Fibroblast of the aortic adventitia (primary cell): Measurements from ENCODE around the gene RESP18. TPM values are rescaled to one million over a fixed set of nuclear protein-coding genes. Genes with fewer than 3 reads are reported as not detected.

ENCODE experiments used
- DNase-seq: peaks from one replicate; pipeline ENCODE4 v3.0.0-alpha.2; 2010; ENCODE audit warnings: low read depth
- H3K4me3 ChIP-seq: 2 replicates; pipeline ENCODE4 v1.5.1; 2011; ENCODE audit warnings: low read depth, mild to moderate bottlenecking, control low read depth, low read length, moderate library complexity
- total RNA-seq: library from RNA; depleted of rRNA; stranded (reverse); fragments of >200 nt; gene quantifications from 2 replicates; pipeline ENCODE4 v1.2.3, GENCODE V29; 2012; ENCODE audit warnings: low replicate concordance
- TF ChIP-seq, protein P1 (sequence below): IDR thresholded peaks from 2 replicates; pipeline ENCODE4 v1.5.1; 2011; ENCODE audit warnings: mild to moderate bottlenecking, low read length, control low read depth, inconsistent platforms; ENCODE audit not compliant: insufficient read depth

RESP18 gene
- not detected in 2 replicates for total RNA-seq

GRCh38 chr2:219332542-219332941, at the start of gene RESP18:
TSS of gene RESP18 (minus strand) at chr2:219332744.
- TF ChIP-seq, protein P1, sequence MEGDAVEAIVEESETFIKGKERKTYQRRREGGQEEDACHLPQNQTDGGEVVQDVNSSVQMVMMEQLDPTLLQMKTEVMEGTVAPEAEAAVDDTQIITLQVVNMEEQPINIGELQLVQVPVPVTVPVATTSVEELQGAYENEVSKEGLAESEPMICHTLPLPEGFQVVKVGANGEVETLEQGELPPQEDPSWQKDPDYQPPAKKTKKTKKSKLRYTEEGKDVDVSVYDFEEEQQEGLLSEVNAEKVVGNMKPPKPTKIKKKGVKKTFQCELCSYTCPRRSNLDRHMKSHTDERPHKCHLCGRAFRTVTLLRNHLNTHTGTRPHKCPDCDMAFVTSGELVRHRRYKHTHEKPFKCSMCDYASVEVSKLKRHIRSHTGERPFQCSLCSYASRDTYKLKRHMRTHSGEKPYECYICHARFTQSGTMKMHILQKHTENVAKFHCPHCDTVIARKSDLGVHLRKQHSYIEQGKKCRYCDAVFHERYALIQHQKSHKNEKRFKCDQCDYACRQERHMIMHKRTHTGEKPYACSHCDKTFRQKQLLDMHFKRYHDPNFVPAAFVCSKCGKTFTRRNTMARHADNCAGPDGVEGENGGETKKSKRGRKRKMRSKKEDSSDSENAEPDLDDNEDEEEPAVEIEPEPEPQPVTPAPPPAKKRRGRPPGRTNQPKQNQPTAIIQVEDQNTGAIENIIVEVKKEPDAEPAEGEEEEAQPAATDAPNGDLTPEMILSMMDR: no peak
- H3K4me3 ChIP-seq: no peak within 1 kb of the TSS
- no peak for DNase-seq

DNA sequence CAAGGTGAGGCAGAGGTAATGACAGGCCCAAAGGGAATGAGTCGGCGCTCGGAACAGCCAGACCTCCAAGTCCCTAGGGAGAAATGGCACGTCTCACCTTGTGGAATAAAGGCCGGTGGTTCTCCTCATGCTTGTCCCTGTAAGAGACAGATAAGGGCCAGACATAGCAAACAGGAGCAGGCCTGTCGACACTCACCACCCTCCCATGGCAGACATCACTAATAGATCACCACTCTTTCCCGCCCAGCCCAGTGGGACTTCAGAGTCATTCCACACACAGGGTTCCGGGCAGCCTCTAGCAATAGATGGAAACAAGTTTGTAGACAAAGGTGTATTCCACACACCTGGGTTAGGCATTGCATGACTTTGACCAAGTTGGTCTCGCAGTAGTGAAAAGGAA, 48.9 kb upstream of the RESP18 start:
- no peak for DNase-seq
- H3K4me3 ChIP-seq: no peak overlapping the region

GRCh38 chr2:219380926-219381325, 48.4 kb upstream of the RESP18 start:
- TF ChIP-seq, protein P1: no peak
- DNase-seq: no peak
- H3K4me3 ChIP-seq: no peak overlapping the region

More for the DNA sequence above, 48.9 kb upstream of the RESP18 start:
- TF ChIP-seq, protein P1: no peak

DNA sequence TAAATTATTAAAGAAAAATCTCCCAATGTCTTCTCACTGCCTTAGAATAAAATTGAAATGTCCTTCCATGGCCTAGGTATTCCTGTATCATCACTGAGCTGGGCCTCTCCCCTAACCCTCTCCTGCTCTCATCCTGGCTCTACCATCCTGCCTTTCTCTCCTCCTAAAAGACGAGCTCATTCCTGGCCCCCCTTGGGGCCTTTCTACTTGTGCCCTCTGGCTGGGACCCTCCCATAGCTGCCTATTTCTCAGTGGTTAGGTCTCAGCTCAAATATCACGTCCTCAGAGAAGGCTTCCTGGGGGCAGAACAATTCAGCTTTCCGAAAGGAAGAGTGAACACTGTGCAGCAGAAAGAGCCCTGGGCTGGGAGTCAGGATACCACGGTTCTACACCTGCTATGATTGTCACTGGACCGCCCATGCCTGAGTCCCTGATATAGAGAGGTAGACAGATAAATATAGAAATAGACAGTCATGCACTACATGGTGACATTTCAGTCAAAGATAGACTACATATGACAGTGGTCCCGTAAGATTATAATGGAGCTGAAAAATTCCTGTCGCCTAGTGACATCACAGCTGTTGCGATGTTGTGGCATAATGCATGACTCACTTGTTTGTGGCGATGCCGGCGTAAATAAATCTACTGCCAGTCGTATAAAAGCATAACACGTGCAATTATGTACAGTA, 45.8 kb upstream of the RESP18 start:
- TF ChIP-seq, protein P1: no peak
- DNase-seq: no peak
- no peak overlapping the region for H3K4me3 ChIP-seq

GRCh38 chr2:219369447-219369861, 36.9 kb upstream of the RESP18 start:
- TF ChIP-seq, protein P1: no peak
- H3K4me3 ChIP-seq: no peak overlapping the region
- peak; percentile 82 for DNase-seq

- DNase-seq: peak; percentile 98
- TF ChIP-seq, protein P1: no peak
- peak overlapping the region; percentile 54 for H3K4me3 ChIP-seq
Measured at GRCh38 chr2:219368690-219369191, 36.2 kb upstream of the RESP18 start.
